HG03354 (cell line): Measurements from ENCODE around the gene SERPINA5.
"Not testable (repeated sequence)": the region's sequence is repeated elsewhere in the genome, so short reads cannot be mapped to it uniquely, and the experiment has no call there.

Source experiments
- ATAC-seq: cut with Tn5 transposase; IDR thresholded peaks from one replicate; pipeline ENCODE4 v1.9.1; 2021; ENCODE audit warnings: mild to moderate bottlenecking; ENCODE audit not compliant: unreplicated experiment, poor library complexity, severe bottlenecking

Gene SERPINA5

GRCh38 chr14:94572637-94573303, 8.5 kb upstream of the SERPINA5 start:
- ATAC-seq, result no peak

- no peak for ATAC-seq
These were observed 7.5 kb upstream of the SERPINA5 start for GRCh38 chr14:94573475-94574277.

GRCh38 chr14:94574336-94574735, 6.9 kb upstream of the SERPINA5 start:
- no peak for ATAC-seq

GRCh38 chr14:94575730-94576585, 5.3 kb upstream of the SERPINA5 start:
- no peak for ATAC-seq

GRCh38 chr14:94577472-94577871, 3.8 kb upstream of the SERPINA5 start:
- not testable (repeated sequence) for ATAC-seq

GRCh38 chr14:94578712-94579111, 2.5 kb upstream of the SERPINA5 start:
- no peak for ATAC-seq

GRCh38 chr14:94582199-94582750, 1.0 kb downstream of the SERPINA5 start:
- no peak for ATAC-seq

- ATAC-seq, result no peak
These were observed 1.6 kb downstream of the SERPINA5 start for GRCh38 chr14:94582851-94583250.

- ATAC-seq, result no peak
These were observed 2.3 kb downstream of the SERPINA5 start for GRCh38 chr14:94583557-94583956.

GRCh38 chr14:94584591-94585280, 3.5 kb downstream of the SERPINA5 start:
- no peak for ATAC-seq

GRCh38 chr14:94586635-94587034, 5.4 kb downstream of the SERPINA5 start:
- no peak for ATAC-seq

- ATAC-seq, result no peak
These were observed 7.1 kb downstream of the SERPINA5 start for GRCh38 chr14:94588311-94588710.

- no peak for ATAC-seq
These were observed 9.8 kb downstream of the SERPINA5 start for GRCh38 chr14:94591073-94591472.

- no peak for ATAC-seq
These were observed 10.6 kb downstream of the SERPINA5 start for GRCh38 chr14:94591871-94592270.

GRCh38 chr14:94592457-94592856, 11.2 kb downstream of the SERPINA5 start:
- ATAC-seq, result no peak

GRCh38 chr14:94593376-94593748, 12.1 kb downstream of the SERPINA5 start:
- ATAC-seq, result no peak

- ATAC-seq, result no peak
These were observed 12.7 kb downstream of the SERPINA5 start for GRCh38 chr14:94593749-94594431.

GRCh38 chr14:94594441-94594840, 13.2 kb downstream of the SERPINA5 start:
- ATAC-seq, result no peak

- no peak for ATAC-seq
These were observed 14.7 kb downstream of the SERPINA5 start for GRCh38 chr14:94595912-94596311.
